ENCODE measurements around the gene PEX12.

- no peak for TF ChIP-seq CTCF (IDR thresholded peaks at IDR 0.05)
- no peak for TF ChIP-seq POLR2A (IDR thresholded peaks at IDR 0.05)
Observed at GRCh38 chr17:35553310-35553709, 25.1 kb downstream of the PEX12 start.
